ENCODE measurements around the gene STRA8.

The STRA8 gene

GRCh38 chr7:135240441-135240840, 6.8 kb downstream of the STRA8 start:
- TF ChIP-seq GATA3 (IDR thresholded peaks at IDR 0.05; ENCODE audit: low read depth, low read length) (no peak), GATA2 (IDR thresholded peaks at IDR 0.05; ENCODE audit: low read depth, low read length) (no peak)

- TF ChIP-seq GATA2 (IDR thresholded peaks at IDR 0.05; ENCODE audit: low read depth, low read length) (no peak), GATA3 (IDR thresholded peaks at IDR 0.05; ENCODE audit: low read depth, low read length) (no peak)
These were observed 8.6 kb downstream of the STRA8 start for GRCh38 chr7:135242096-135242684.

- TF ChIP-seq GATA3 (IDR thresholded peaks at IDR 0.05; ENCODE audit: low read depth, low read length) (no peak), GATA2 (IDR thresholded peaks at IDR 0.05; ENCODE audit: low read depth, low read length) (no peak)
These were observed 11.9 kb downstream of the STRA8 start for GRCh38 chr7:135245226-135246190.

- TF ChIP-seq GATA2 (IDR thresholded peaks at IDR 0.05; ENCODE audit: low read depth, low read length) (no peak), GATA3 (IDR thresholded peaks at IDR 0.05; ENCODE audit: low read depth, low read length) (no peak)
These were observed 12.7 kb downstream of the STRA8 start for GRCh38 chr7:135246191-135246825.

GRCh38 chr7:135247746-135248471, 14.3 kb downstream of the STRA8 start:
- TF ChIP-seq GATA2 (IDR thresholded peaks at IDR 0.05; ENCODE audit: low read depth, low read length) (no peak), GATA3 (IDR thresholded peaks at IDR 0.05; ENCODE audit: low read depth, low read length) (no peak)

GRCh38 chr7:135248546-135248945, 14.9 kb downstream of the STRA8 start:
- TF ChIP-seq GATA2 (IDR thresholded peaks at IDR 0.05; ENCODE audit: low read depth, low read length) (no peak), GATA3 (IDR thresholded peaks at IDR 0.05; ENCODE audit: low read depth, low read length) (no peak)

GRCh38 chr7:135251496-135252391, 18.1 kb downstream of the STRA8 start:
- no peak for TF ChIP-seq GATA3 (IDR thresholded peaks at IDR 0.05; ENCODE audit: low read depth, low read length)
- TF ChIP-seq GATA2 (IDR thresholded peaks at IDR 0.05; ENCODE audit: low read depth, low read length), result no peak

- no peak for TF ChIP-seq GATA2 (IDR thresholded peaks at IDR 0.05; ENCODE audit: low read depth, low read length)
- TF ChIP-seq GATA3 (IDR thresholded peaks at IDR 0.05; ENCODE audit: low read depth, low read length), result no peak
These were observed 20.5 kb downstream of the STRA8 start for GRCh38 chr7:135253851-135254771.

GRCh38 chr7:135257790-135258189, 24.2 kb downstream of the STRA8 start:
- TF ChIP-seq GATA2 (IDR thresholded peaks at IDR 0.05; ENCODE audit: low read depth, low read length) (no peak), GATA3 (IDR thresholded peaks at IDR 0.05; ENCODE audit: low read depth, low read length) (no peak)

GRCh38 chr7:135258585-135258984, 24.9 kb downstream of the STRA8 start:
- TF ChIP-seq GATA2 (IDR thresholded peaks at IDR 0.05; ENCODE audit: low read depth, low read length) (no peak), GATA3 (IDR thresholded peaks at IDR 0.05; ENCODE audit: low read depth, low read length) (no peak)

- TF ChIP-seq GATA2 (IDR thresholded peaks at IDR 0.05; ENCODE audit: low read depth, low read length), result no peak
- TF ChIP-seq GATA3 (IDR thresholded peaks at IDR 0.05; ENCODE audit: low read depth, low read length), result no peak
These were observed 26.1 kb downstream of the STRA8 start for GRCh38 chr7:135259702-135260101.

- TF ChIP-seq GATA3 (IDR thresholded peaks at IDR 0.05; ENCODE audit: low read depth, low read length) (no peak), GATA2 (IDR thresholded peaks at IDR 0.05; ENCODE audit: low read depth, low read length) (no peak)
These were observed 26.8 kb downstream of the STRA8 start for GRCh38 chr7:135260470-135260869.
